Limb (tissue), 2 donors: ENCODE measurements around the gene DUSP1.

Source experiments
- DNase-seq, 2 donors: peaks; one replicate each; pipeline ENCODE4 v3.0.0-alpha.2; 2016; ENCODE audit errors: extremely low spot score in 2 of 2

The DUSP1 gene

GRCh38 chr5:172782169-172783039, 11.4 kb upstream of the DUSP1 start:
- no peak for DNase-seq

- DNase-seq, result no peak
These were observed 8.8 kb upstream of the DUSP1 start for GRCh38 chr5:172779691-172780341.

- no peak for DNase-seq
These were observed 7.2 kb upstream of the DUSP1 start for GRCh38 chr5:172777881-172778814.

GRCh38 chr5:172776235-172776594, 5.2 kb upstream of the DUSP1 start:
- DNase-seq, result no peak

- no peak for DNase-seq
These were observed 4.6 kb upstream of the DUSP1 start for GRCh38 chr5:172775326-172776234.

GRCh38 chr5:172774561-172775315, 3.7 kb upstream of the DUSP1 start:
- DNase-seq, result no peak

- DNase-seq, result no peak
These were observed 2.8 kb upstream of the DUSP1 start for GRCh38 chr5:172773481-172774469.

GRCh38 chr5:172772112-172772906, 1.3 kb upstream of the DUSP1 start:
- peak; percentile 86 to 91 for DNase-seq

- DNase-seq, result no peak
These were observed 580 bp upstream of the DUSP1 start for GRCh38 chr5:172771439-172772111.

- peak in 1 of 2 donors; percentile 83 for DNase-seq
These were observed 671 bp downstream of the DUSP1 start for GRCh38 chr5:172770374-172770674.

GRCh38 chr5:172769616-172770373, 1.2 kb downstream of the DUSP1 start:
- DNase-seq, result no peak

GRCh38 chr5:172769342-172769615, 1.7 kb downstream of the DUSP1 start:
- DNase-seq, result no peak

- no peak for DNase-seq
These were observed 2.2 kb downstream of the DUSP1 start for GRCh38 chr5:172768573-172769341.

GRCh38 chr5:172768098-172768572, 2.9 kb downstream of the DUSP1 start:
- DNase-seq, result no peak

- peak; percentile 73 to 74 for DNase-seq
These were observed 4.5 kb downstream of the DUSP1 start for GRCh38 chr5:172766287-172767108.
